ENCODE results near the gene CAMKMT.

GRCh38 chr2:44364604-44365003, 2.9 kb downstream of the CAMKMT start:
- TF ChIP-seq EP300 (IDR thresholded peaks at IDR 0.05; ENCODE audit: low read depth): no peak
- TF ChIP-seq CTCF (IDR thresholded peaks at IDR 0.05): no peak
- TF ChIP-seq POLR2AphosphoS5 (IDR thresholded peaks at IDR 0.05): no peak
- TF ChIP-seq POLR2A (IDR thresholded peaks at IDR 0.05): no peak

Measured in transverse colon (tissue), 4 donors.